GM12872 (cell line): Measurements from ENCODE around the gene HTR1B.
A peak's percentile ranks its signal among the peaks of the same experiment; 100 is the strongest.

Experiments
- CTCF ChIP-seq: IDR thresholded peaks from 3 replicates; pipeline ENCODE4 v1.5.1; 2011; ENCODE audit warnings: low read depth, mild to moderate bottlenecking, low read length, moderate library complexity; ENCODE audit not compliant: insufficient read depth

HTR1B gene

GRCh38 chr6:77463861-77464494 lies 687 bp upstream of the HTR1B start:
- TF ChIP-seq CTCF: no peak

- TF ChIP-seq CTCF: no peak
Observed at GRCh38 chr6:77462359-77463307, 658 bp downstream of the HTR1B start.

DNA sequence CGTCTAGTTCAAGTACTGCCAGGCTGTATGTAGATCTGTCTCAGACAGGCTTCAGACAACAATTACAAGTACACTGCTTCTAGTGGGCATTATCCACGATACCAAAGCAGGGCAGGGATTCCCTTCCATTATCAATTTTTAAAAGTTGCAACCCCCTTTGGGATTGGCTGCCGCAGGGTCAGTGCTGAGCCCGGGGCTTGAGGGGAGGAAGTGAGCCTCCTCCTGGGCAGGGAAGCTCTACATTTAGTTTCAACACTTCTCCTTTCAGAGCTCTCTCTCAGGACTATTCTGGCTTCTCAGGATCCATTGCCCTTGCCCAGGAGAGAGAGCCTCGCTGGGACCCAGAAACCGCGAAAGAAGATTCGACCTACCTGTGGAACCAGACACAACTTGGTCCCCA lies 1.5 kb downstream of the HTR1B start:
- no peak for TF ChIP-seq CTCF

DNA sequence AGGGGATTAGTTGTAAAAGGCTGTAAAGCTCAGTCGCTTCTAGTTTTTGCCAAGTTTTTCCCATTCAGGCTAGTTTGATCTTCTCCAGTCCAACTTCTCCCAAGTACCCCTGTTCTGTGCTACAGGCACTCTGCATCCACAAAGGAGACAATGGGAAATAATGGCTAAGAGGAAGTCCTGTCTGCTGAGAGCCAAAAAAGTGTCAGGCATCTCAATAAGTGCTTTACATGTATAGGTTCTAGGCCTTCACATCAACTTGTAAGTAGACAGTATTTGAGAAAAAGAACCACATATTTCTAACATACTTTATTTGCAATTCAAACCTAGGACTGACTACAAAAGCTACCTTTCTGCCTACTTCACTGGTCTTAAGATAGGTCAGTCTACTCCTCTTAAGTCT lies 4.9 kb downstream of the HTR1B start:
- TF ChIP-seq CTCF: no peak

GRCh38 chr6:77457720-77458349 lies 5.5 kb downstream of the HTR1B start:
- peak; percentile 80 for TF ChIP-seq CTCF

- no peak for TF ChIP-seq CTCF
Observed at GRCh38 chr6:77456531-77457248, 6.6 kb downstream of the HTR1B start.

GRCh38 chr6:77455271-77455670 lies 8.0 kb downstream of the HTR1B start:
- no peak for TF ChIP-seq CTCF
